ENCODE results near the gene RFX3. TPM values are rescaled to one million over a fixed set of nuclear protein-coding genes. Genes with fewer than 3 reads are reported as not detected.

The RFX3 gene
- total and polyA plus RNA-seq, 2 of the 13 experiments (the other 11 are each of a cell fraction or from before 2014, with no cell fraction given): 2.7 to 5.3 TPM

- no peaks in the 10 kb centered on the region for H4K20me1 ChIP-seq (ENCODE audit: insufficient read depth, low read length)
- ATAC-seq (no peak; the same call in 2 of the 3 replicates), DNase-seq (ENCODE audit: low spot score) (no peak), FAIRE-seq (no peak)
- H3K4me3 ChIP-seq (replicated peaks in 1 of 3; ENCODE audit: insufficient read depth in 1 of 3, low read depth in 2 of 3, low read length in 3 of 3): no peak overlapping the region
- no peaks in the 10 kb centered on the region for H3K9me3 ChIP-seq (ENCODE audit: low read length)
- BruUV-seq (replicated peaks): no TSS peak
- in situ Hi-C loops (cut with HindIII; ENCODE audit: extremely low pct_ligation_motif_present, low pct_unique_long_range_greater_than_20kb) (no loop called here), intact Hi-C loops (cut with micrococcal nuclease; ENCODE audit: unreplicated experiment) (no loop called here)
- POLR2A ChIA-PET: no interaction called here
- no peak overlapping the region for H2AFZ ChIP-seq (ENCODE audit: low read length)
- CTCF ChIA-PET (ENCODE audit: low intra/inter-chr PET ratio, low total read pairs): no interaction called here
- no peaks in the 10 kb centered on the region for H3K4me1 ChIP-seq (ENCODE audit: insufficient read depth, low read length)
- H3K27me3 ChIP-seq (ENCODE audit: control insufficient read depth in 1 of 2, insufficient read depth in 2 of 2, low read length in 2 of 2): no peaks in the 10 kb centered on the region
- H3K27ac ChIP-seq (ENCODE audit: extremely low read length, insufficient read depth, low read length): no peak overlapping the region
- no peak overlapping the region for H3K9ac ChIP-seq (ENCODE audit: insufficient read depth, low read depth, low read length)
- H3K79me2 ChIP-seq (ENCODE audit: insufficient read depth, low read length): no peaks in the 10 kb centered on the region
- no peaks in the 10 kb centered on the region for H3K36me3 ChIP-seq (replicated peaks in 1 of 2; ENCODE audit: control insufficient read depth in 1 of 2, insufficient read depth in 2 of 2, low read length in 2 of 2)
- WGBS (ENCODE audit: low lambda C conversion rate): over 99% methylated on average over 3 of the region's 3 CpGs
- H3K4me2 ChIP-seq (ENCODE audit: low read depth, low read length): no peak overlapping the region
- TF ChIP-seq KLF9 (CRISPR knock-in tag; IDR thresholded peaks at IDR 0.05; ENCODE audit: low read depth) (no peak), IKZF4 (CRISPR knock-in tag; IDR thresholded peaks at IDR 0.05; ENCODE audit: borderline replicate concordance, low read depth, not compliant biosample characterization) (no peak), RCOR2 (CRISPR knock-in tag; IDR thresholded peaks at IDR 0.05) (no peak), ZFP1 (CRISPR knock-in tag; IDR thresholded peaks at IDR 0.05) (no peak), ZNF501 (CRISPR knock-in tag; IDR thresholded peaks at IDR 0.05) (no peak), HCFC1 (IDR thresholded peaks at IDR 0.05; ENCODE audit: low read depth, low read length) (no peak), YEATS2 (CRISPR knock-in tag; IDR thresholded peaks at IDR 0.05; ENCODE audit: borderline replicate concordance) (no peak), RBM39 (IDR thresholded peaks at IDR 0.05; ENCODE audit: low read depth, low read length, poor library complexity, severe bottlenecking) (no peak), HNRNPL (IDR thresholded peaks at IDR 0.05; ENCODE audit: low read depth, low read length) (no peak), ZFP36L2 (CRISPR knock-in tag; IDR thresholded peaks at IDR 0.05) (no peak), ZNF512B (CRISPR knock-in tag; IDR thresholded peaks at IDR 0.05; ENCODE audit: borderline replicate concordance) (no peak), ARID3A (IDR thresholded peaks at IDR 0.05; ENCODE audit: low read depth, low read length) (no peak), MIXL1 (CRISPR knock-in tag; IDR thresholded peaks at IDR 0.05) (no peak), CTCF (CRISPR knock-in tag; IDR thresholded peaks at IDR 0.05) (no peak), ZMYM2 (CRISPR knock-in tag; IDR thresholded peaks at IDR 0.05) (no peak), ZUFSP (CRISPR knock-in tag; IDR thresholded peaks at IDR 0.05; ENCODE audit: borderline replicate concordance) (no peak)
Measured at GRCh38 chr9:3337515-3338225, 188.1 kb downstream of the RFX3 start.

All from HepG2 (cell line).